Measurements from ENCODE around the gene TRIM2.
A peak's percentile ranks its signal among the peaks of the same experiment; 100 is the strongest.

The TRIM2 gene

GRCh38 chr4:153247116-153247490 lies 42.9 kb downstream of the TRIM2 start:
- Mint-ChIP-seq H3K4me1 (peaks cover 25% of the 10 kb centered on the region), H3K36me3 (no peaks in the 10 kb centered on the region), H3K9me3 (no peaks in the 10 kb centered on the region), H3K27ac (peak overlapping the region; percentile 14), H3K4me3 (no peak overlapping the region), H3K27me3 (no peaks in the 10 kb centered on the region)

DNA sequence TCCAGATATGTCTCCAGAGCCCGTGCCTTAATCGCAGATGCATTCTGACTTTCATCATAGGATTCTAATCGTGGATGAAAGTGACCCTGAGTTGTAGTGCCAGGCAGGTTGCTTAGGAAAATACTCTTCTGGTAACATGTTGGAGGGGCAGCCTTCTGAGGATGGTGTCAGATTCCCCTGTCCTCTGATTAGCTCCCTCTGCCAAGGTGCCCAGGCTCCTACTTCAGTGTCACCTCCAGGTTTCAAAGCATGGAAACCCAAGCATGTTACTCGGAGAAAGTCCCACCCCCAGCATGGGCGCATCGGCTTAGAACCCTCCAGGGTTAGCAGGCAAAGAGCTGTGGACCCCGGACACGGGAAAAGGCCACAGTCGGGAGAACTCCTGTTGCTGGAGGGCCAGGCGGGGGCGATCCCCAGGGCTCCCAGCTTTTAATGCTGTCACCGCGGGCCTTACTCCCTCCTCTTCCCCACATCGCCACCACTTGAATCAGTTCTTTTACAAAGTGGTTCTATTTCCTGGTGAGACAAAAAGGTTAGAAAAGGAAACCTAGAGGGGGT lies 44.5 kb downstream of the TRIM2 start:
- Mint-ChIP-seq H3K27ac (peak overlapping the region; percentile 82), H3K4me1 (peaks cover 27% of the 10 kb centered on the region), H3K9me3 (no peaks in the 10 kb centered on the region), H3K4me3 (peak overlapping the region; percentile 89), H3K27me3 (no peaks in the 10 kb centered on the region), H3K36me3 (no peaks in the 10 kb centered on the region)

DNA sequence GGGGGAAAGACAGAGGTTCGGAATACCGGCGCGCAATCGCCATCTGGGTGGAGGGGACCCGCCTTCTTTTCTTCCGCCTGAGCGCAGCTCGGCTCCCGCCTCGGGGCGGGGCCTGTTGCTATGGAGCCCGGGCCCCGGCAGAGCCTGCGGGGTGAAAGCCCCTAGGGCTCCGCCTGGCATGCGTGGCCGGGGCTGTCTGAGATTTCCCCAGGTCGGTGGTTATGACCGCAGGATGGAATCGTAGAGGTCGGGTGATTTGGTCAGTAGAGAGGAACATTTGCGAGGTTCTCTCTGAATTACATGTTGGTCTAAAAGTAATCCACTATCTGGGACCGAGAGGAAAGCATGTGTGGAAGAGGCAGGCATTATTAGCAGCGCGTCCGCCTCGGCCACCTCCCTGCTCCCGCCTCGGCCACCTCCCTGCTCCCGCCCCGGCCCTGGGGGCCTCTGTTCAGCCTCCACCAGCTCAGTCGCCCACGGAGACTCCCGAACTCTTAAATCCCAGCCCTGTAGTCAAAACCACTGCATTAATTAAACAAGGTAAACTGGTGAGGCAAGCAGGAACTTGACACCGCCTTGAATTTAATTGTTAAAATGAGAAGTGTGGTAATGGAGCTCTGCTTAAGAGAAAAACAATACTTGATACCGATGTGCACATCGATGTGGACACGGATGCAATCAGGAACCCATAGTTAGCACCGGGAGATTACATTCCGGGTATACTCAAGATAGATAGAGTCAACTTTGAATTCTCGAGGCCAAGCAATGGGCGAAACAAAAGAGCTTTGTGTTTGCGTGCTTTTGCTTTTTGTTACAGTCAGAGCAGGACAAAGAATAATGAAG lies 45.2 kb downstream of the TRIM2 start:
- H3K9me3 Mint-ChIP-seq = no peaks in the 10 kb centered on the region
- H3K4me3 Mint-ChIP-seq = peak overlapping the region; percentile 89
- peak overlapping the region; percentile 82 for H3K27ac Mint-ChIP-seq
- no peaks in the 10 kb centered on the region for H3K36me3 Mint-ChIP-seq
- no peaks in the 10 kb centered on the region for H3K27me3 Mint-ChIP-seq
- peaks cover 27% of the 10 kb centered on the region for H3K4me1 Mint-ChIP-seq

GRCh38 chr4:153252122-153252521 lies 47.9 kb downstream of the TRIM2 start:
- no peak overlapping the region for H3K27ac Mint-ChIP-seq
- H3K9me3 Mint-ChIP-seq = no peaks in the 10 kb centered on the region

DNA sequence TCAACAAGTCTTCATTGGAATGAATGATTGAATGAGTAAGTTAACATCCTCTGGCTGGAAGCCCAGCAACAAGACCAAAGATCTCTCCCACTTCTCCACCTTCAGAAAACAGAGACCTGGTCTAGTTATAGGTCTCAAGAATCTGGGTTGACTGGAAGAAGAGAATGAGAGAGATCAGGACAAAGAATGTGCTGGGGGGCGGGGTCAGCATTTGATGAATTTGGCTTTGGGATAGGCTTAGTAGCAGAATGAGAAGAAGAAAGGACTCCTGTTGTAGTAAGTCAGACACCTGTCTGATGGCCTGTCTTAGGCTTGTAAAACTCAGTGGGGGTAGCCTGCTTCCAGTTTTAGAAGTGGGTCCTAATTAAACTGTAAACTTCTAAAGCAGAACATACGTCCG lies 51.0 kb downstream of the TRIM2 start:
- Mint-ChIP-seq H3K27me3 (peaks cover 1% of the 10 kb centered on the region), H3K4me1 (peaks cover 6% of the 10 kb centered on the region), H3K36me3 (no peaks in the 10 kb centered on the region), H3K4me3 (no peak overlapping the region), H3K9me3 (no peaks in the 10 kb centered on the region), H3K27ac (no peak overlapping the region)

More at GRCh38 chr4:153252122-153252521, 47.9 kb downstream of the TRIM2 start:
- Mint-ChIP-seq H3K36me3 (no peaks in the 10 kb centered on the region), H3K4me1 (peaks cover 27% of the 10 kb centered on the region), H3K4me3 (no peak overlapping the region), H3K27me3 (peaks cover 1% of the 10 kb centered on the region)

DNA sequence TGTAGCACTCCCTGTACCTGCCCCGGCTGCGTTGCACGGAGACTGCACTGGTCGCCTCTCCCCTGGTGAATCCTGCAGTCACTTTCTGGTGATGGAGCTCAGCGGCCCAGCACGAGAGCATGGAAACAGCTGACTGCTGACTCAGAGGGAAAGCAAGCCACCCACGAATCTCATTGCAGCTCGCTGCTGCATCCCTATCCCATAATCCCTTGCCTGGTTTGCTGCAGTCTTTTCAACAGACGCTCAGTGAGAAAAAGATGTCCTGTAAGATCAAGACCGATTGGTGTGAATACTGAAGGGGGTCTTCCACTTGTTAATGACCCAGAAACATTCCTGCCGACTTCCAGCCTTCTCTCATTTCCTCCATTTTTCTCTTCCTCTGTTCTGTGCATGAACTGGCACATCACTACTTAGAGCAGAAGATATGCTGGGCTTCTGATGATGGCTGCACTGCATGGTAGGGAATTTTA lies 52.9 kb downstream of the TRIM2 start:
- Mint-ChIP-seq H3K4me3 (no peak overlapping the region), H3K36me3 (no peaks in the 10 kb centered on the region), H3K4me1 (peaks cover 1% of the 10 kb centered on the region), H3K9me3 (no peaks in the 10 kb centered on the region), H3K27ac (no peak overlapping the region), H3K27me3 (peaks cover 1% of the 10 kb centered on the region)

GRCh38 chr4:153257991-153258390 lies 53.7 kb downstream of the TRIM2 start:
- Mint-ChIP-seq H3K4me1 (no peaks in the 10 kb centered on the region), H3K4me3 (no peak overlapping the region), H3K27ac (no peak overlapping the region), H3K36me3 (no peaks in the 10 kb centered on the region), H3K27me3 (peaks cover 1% of the 10 kb centered on the region), H3K9me3 (no peaks in the 10 kb centered on the region)

- no peaks in the 10 kb centered on the region for H3K9me3 Mint-ChIP-seq
- H3K4me1 Mint-ChIP-seq = no peaks in the 10 kb centered on the region
- peaks cover 1% of the 10 kb centered on the region for H3K27me3 Mint-ChIP-seq
Observed at GRCh38 chr4:153258750-153259149, 54.5 kb downstream of the TRIM2 start.

DNA sequence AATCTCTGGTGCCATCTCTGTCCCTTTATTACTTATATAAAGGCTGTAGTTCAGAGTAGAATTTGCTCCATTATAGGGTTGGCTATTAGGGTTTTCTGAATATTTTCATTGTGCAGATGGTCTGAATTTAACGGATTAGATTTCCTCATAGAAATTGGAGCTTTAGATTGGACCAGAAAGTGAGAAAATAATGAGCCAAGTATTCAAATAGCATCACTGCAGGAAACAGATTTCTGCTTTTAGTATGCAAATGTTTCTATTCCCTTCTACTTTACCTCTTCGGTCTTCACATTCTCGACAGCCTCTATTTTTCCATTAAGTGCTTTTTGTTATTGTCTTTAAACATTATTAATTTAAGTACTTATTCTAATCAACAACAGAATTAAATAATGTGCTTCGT lies 55.4 kb downstream of the TRIM2 start:
- H3K27ac Mint-ChIP-seq = no peak overlapping the region
- peaks cover 1% of the 10 kb centered on the region for H3K27me3 Mint-ChIP-seq
- no peaks in the 10 kb centered on the region for H3K9me3 Mint-ChIP-seq
- H3K4me3 Mint-ChIP-seq = no peak overlapping the region
- H3K4me1 Mint-ChIP-seq = no peaks in the 10 kb centered on the region
- H3K36me3 Mint-ChIP-seq = no peaks in the 10 kb centered on the region

More at GRCh38 chr4:153258750-153259149, 54.5 kb downstream of the TRIM2 start:
- no peak overlapping the region for H3K27ac Mint-ChIP-seq
- no peak overlapping the region for H3K4me3 Mint-ChIP-seq
- no peaks in the 10 kb centered on the region for H3K36me3 Mint-ChIP-seq

- H3K9me3 Mint-ChIP-seq = no peaks in the 10 kb centered on the region
- H3K4me1 Mint-ChIP-seq = no peaks in the 10 kb centered on the region
- H3K36me3 Mint-ChIP-seq = no peaks in the 10 kb centered on the region
- H3K27me3 Mint-ChIP-seq = no peaks in the 10 kb centered on the region
- H3K4me3 Mint-ChIP-seq = no peak overlapping the region
- no peak overlapping the region for H3K27ac Mint-ChIP-seq
Observed at GRCh38 chr4:153260132-153260531, 55.9 kb downstream of the TRIM2 start.

DNA sequence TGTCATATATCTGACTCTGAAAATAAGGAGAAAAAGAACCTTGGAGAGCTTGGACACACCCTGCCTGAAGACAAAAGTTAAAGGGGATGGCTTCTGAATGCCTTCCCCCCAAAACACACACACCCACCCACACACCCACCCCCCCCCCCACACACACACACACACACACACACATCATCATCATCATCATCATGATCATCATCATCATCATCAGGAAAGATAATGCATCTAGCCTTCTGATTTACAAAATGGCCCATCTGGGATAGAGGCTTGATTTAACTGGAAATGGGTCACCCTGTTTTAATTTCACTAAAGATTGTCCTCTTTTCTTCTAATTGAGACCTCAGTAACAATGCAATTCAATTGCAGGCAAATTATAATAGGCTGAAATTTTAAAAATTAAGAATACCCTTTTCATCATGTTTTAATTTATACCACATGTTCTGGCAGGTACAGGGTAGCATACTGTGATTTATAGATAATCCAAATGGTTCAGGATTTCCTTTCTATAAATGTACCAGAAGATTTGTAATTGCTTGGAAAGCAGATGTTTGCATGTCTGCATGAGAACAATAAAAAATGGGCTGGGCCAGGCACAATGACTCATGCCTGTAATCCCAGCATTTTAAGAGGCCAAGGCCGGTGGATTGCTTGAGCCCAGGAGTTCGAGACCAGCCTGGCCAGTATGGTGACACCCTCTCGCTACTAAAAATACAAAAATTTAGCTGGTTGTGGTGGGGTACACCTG lies 56.5 kb downstream of the TRIM2 start:
- Mint-ChIP-seq H3K27me3 (no peaks in the 10 kb centered on the region), H3K4me1 (no peaks in the 10 kb centered on the region), H3K27ac (no peak overlapping the region), H3K9me3 (no peaks in the 10 kb centered on the region), H3K4me3 (no peak overlapping the region), H3K36me3 (no peaks in the 10 kb centered on the region)

DNA sequence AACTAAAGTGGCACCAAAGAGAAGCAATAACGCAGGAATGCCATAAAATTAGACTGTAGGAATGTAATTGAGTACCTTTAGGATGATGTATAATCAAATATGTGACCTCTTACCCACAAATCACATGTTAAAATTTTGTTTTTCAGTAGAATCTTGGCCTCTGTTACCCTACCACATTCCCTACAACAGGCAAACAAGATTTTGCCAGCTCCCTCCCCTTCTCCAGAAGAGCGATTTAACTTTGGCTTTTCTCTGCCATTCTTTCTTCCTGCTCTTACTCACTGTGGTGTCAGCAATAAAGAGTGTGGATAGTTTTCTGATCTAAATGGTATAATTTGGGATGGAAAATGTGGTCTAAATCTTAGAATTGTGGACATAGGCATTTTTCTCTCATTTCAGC lies 57.2 kb downstream of the TRIM2 start:
- no peaks in the 10 kb centered on the region for H3K27me3 Mint-ChIP-seq
- H3K4me3 Mint-ChIP-seq = no peak overlapping the region
- H3K36me3 Mint-ChIP-seq = no peaks in the 10 kb centered on the region
- H3K27ac Mint-ChIP-seq = no peak overlapping the region
- H3K4me1 Mint-ChIP-seq = no peaks in the 10 kb centered on the region
- H3K9me3 Mint-ChIP-seq = no peaks in the 10 kb centered on the region

DNA sequence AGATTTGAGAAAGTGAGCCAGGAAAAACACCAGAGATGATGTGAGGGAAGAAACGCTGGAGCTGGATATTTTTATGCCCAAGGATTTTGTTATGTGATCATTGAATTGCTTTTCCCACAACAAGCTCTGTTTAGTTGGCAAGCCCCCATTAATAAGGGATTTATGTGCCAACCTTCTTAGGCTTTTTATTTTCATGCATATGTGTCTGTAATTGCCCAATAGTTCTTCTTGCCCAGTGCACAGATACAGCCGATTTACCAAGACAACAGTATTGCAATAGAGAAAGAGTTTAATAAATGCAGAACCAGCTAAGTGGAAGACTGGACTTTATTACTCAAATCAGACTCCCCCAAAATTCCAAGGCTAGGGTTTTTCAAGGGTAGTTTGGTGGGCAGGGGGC lies 57.7 kb downstream of the TRIM2 start:
- H3K27me3 Mint-ChIP-seq = no peaks in the 10 kb centered on the region
- H3K27ac Mint-ChIP-seq = no peak overlapping the region
- no peaks in the 10 kb centered on the region for H3K9me3 Mint-ChIP-seq
- no peak overlapping the region for H3K4me3 Mint-ChIP-seq
- H3K4me1 Mint-ChIP-seq = no peaks in the 10 kb centered on the region
- H3K36me3 Mint-ChIP-seq = no peaks in the 10 kb centered on the region

- H3K36me3 Mint-ChIP-seq = peaks cover 1% of the 10 kb centered on the region
- no peaks in the 10 kb centered on the region for H3K27me3 Mint-ChIP-seq
- H3K4me3 Mint-ChIP-seq = no peak overlapping the region
- no peak overlapping the region for H3K27ac Mint-ChIP-seq
- peaks cover 12% of the 10 kb centered on the region for H3K4me1 Mint-ChIP-seq
- no peaks in the 10 kb centered on the region for H3K9me3 Mint-ChIP-seq
Observed at GRCh38 chr4:153265306-153266047, 61.2 kb downstream of the TRIM2 start.

DNA sequence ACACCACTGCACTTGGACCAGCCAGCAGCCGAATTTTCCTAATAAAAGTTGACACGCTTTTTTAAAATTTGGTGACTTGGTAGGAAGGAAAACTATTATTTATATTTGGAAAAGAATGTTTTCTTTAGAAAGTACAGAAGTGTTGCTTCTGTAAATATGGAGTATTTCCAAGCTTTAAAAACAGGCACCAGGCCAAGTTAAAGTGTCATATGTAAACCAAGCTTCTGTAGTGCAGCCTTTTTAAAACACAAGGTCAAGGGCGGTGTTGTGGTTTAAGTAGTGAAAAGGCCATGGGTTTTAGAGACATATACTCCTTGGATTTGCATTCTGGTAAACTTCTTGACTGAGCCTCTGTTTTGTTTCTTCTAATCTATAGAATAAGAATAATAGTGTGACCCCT lies 62.7 kb downstream of the TRIM2 start:
- H3K9me3 Mint-ChIP-seq = no peaks in the 10 kb centered on the region
- H3K4me3 Mint-ChIP-seq = no peak overlapping the region
- peaks cover 12% of the 10 kb centered on the region for H3K4me1 Mint-ChIP-seq
- H3K27me3 Mint-ChIP-seq = no peaks in the 10 kb centered on the region
- peaks cover 1% of the 10 kb centered on the region for H3K36me3 Mint-ChIP-seq
- no peak overlapping the region for H3K27ac Mint-ChIP-seq

Measured in activated naive CD4-positive, alpha-beta T cell treated with anti-CD3 and anti-CD28 coated beads, Interleukin-2, amount 50 U/mL, for 24 hours (primary cell).